GM21381 (cell line): ENCODE data around the gene DDAH2.
"Not testable (repeated sequence)": the region's sequence is repeated elsewhere in the genome, so short reads cannot be mapped to it uniquely, and the experiment has no call there.

ENCODE experiments used
- ATAC-seq: cut with Tn5 transposase; IDR thresholded peaks from one replicate; pipeline ENCODE4 v1.9.1; 2021; ENCODE audit warnings: mild to moderate bottlenecking, moderate library complexity; ENCODE audit not compliant: unreplicated experiment

Gene DDAH2

GRCh38 chr6:31715022-31715958 lies 13.8 kb downstream of the DDAH2 start, which contains the start of gene LY6G6D:
Gene LY6G6D (plus strand): TSS chr6:31715348. CDS start chr6:31715356, 8 bp downstream.
- ATAC-seq: no peak

DNA sequence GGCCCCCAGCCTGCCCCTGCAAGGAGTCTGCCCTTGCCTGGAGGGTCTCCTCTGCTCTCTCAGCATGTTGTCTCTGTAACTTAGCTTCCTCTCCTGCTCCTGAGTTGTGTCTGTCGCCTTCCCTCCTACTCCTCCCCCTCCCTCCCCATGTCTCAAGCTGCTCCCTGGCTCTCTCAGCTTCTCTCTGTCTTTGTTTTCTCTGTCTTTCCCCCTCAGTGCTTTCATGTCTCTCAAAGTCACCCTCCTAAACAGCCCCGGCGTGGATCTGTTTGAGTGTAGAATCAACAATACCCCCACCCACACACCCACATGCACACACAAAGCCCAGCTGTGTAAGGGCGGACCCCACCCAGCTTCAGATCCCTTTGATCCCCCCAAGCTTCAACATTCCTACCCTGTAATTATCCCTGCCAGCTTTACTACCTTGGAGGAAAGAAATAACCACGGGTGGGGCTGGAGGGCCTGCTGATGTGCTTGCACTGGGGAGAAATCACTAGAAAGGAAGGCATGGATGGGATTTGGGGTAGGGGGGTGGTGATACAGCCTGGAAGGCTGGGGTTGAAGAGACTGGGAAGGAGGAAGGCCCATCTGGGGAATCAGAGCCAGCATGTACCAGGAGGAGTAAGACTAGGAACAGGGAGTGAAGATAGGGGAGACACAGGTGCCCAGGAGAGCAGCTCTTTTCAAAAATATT lies 15.0 kb downstream of the DDAH2 start:
- no peak for ATAC-seq

DNA sequence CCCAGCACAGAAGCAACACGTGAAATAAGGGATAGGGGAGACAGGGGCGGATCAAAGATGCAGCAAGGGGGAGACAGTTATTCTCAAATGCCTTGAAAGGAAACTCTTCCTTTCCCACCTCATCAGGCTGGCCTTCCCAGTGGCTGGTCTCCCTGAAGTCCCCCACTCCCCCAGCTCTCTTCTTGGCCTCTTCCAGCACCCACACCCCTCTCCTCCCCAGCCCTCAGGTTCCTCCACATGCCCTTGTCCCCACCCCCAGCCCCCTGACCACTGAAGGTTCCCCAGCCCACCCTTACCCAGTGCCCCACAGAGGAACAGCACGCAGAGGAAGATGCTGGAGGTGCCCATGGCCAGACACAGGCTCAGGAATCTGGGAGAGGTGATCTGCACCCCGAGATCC lies 15.6 kb downstream of the DDAH2 start:
- ATAC-seq: no peak

DNA sequence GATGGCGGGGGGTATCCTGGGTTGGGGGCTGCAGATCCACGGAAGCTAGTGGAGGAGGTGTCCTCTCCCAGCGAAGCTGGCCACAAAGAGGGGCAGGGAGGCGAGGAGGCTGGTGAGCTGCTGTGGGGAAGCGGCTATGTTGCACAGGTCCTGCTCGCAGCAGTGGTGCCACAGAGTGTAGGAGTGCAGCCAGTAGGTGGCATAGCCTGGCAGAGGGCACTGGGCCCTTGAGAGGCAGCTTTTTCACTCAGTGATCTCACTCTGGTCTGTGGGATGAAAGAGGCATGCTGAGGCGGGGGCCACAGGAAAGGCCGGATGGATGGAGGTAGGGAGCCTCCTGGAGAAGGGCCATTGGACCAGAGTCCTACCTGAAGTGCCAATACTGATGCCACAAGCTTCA lies 16.8 kb downstream of the DDAH2 start:
- no peak for ATAC-seq

DNA sequence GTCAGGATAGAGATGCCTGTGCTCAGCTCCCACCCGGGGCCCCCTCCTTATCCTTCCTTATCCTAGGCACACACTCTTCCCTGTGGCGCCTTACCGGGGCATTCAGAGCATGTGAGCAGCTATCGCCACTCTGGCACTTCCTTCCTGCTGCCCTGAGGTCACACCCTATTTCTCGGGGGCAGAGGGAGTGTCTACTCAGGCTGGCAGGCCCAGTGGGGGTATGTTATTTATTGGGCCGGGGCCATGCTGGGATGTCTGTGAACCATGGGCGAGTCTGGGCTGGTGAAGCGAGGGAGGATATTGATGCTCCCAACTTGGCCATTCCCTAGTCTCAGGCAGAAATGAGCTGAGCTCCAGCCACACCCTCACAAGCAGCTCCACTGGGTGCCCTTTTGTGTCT lies 17.9 kb downstream of the DDAH2 start:
- no peak for ATAC-seq

- no peak for ATAC-seq
Observed at GRCh38 chr6:31710523-31711219, 18.4 kb downstream of the DDAH2 start.

DNA sequence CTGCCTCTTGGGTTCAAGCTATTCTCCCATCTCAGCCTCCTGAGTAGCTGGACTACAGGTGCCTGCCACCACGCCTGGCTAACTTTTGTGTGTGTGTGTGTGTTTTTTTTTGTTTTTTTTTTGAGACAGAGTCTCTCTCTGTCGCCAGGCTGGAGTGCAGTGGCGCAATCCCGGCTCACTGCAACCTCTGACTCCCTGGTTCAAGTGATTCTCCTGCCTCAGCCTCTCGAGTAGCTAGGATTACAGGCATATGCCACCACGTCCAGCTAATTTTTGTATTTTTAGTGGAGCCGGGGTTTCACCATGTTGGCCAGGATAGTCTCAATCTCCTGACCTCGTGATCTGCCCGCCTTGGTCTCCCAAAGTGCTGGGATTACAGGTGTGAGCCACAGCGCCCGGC lies 19.9 kb downstream of the DDAH2 start:
- ATAC-seq: not testable (repeated sequence)

- no peak for ATAC-seq
Observed at GRCh38 chr6:31708224-31708623, 20.9 kb downstream of the DDAH2 start.

DNA sequence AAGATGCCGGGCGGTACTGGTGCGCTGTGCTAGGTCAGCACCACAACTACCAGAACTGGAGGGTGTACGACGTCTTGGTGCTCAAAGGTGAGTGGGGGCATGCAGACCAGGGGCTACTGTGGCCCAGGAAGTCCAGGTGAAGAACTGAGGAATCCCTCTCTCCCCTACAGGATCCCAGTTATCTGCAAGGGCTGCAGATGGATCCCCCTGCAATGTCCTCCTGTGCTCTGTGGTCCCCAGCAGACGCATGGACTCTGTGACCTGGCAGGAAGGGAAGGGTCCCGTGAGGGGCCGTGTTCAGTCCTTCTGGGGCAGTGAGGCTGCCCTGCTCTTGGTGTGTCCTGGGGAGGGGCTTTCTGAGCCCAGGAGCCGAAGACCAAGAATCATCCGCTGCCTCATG lies 21.4 kb downstream of the DDAH2 start:
- ATAC-seq: no peak

DNA sequence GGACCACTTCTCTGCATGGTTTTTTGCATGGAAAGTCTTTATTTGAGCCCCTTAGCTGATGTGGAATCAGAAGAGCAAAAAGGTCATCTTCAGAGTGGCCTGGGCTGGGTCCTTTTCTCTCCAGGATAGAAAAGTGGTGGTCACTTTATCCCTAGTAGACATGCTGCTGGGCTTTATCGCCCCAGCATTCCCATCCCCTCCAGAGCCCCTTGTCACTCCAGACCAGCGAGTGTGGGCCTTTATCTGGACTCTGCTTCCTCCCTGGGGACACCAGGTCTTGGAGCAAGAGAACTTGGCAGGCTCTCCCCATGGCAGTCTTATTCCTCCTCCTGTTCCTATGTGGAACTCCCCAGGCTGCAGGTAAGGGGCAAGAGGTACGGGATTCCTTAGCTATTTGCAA lies 22.5 kb downstream of the DDAH2 start, which contains the start of gene LY6G6F:
LY6G6F (plus strand) TSS at position 268 of the 400 bp plus-strand sequence; CDS start at position 309, 41 bp downstream.
- ATAC-seq: no peak

- ATAC-seq: no peak
Observed at GRCh38 chr6:31705931-31706330, 23.2 kb downstream of the DDAH2 start.

DNA sequence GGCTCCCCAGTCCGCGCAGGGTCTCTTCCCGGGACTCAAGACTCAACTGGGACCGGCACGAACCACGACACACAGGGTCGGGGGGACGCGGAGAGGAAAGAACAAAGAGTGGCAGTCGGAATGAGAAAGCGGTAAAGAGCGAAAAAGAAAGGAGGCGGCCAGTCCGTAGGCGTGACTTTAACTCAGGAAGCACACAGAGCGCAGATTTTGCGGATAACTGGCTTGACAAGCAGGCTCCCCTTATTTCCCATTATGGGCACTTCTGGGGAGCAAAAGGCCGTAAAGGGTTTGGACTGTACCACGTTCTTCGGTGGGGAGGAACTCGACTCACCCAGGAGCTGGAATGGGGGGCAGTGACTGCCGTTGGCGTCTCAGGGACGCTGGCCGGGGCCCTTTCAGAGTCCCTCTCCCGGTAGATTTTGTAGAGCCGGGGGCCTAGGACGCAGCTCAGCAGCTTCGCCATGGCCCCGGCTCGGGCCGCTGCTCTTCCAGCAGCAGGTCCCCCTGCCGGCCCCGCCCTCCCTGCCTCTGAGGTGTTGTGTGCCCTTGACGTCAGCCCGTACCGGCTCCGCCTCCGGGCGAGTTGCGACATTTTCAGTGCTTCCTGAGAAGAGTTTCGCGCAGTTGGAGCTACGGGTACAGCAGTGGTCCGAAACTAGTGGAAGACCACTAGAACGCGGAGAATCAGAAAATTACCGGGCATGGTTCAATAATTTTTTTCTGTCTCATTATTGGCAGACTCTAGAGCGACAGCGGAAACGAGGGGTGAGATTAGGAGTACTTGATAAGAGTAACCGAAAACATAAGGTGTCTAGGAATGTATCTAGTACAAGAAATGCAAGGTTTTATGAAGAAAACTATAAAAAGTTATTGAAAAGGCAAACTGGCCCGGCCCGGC lies 26.0 kb downstream of the DDAH2 start, which contains the start of gene ABHD16A:
ABHD16A (minus strand) TSS at position 506 of the 898 bp plus-strand sequence; CDS start at position 463, 43 bp downstream.
- ATAC-seq: peak; percentile 86

- no peak for ATAC-seq
Observed at GRCh38 chr6:31702405-31702818, 26.7 kb downstream of the DDAH2 start.

GRCh38 chr6:31701666-31702404 lies 27.3 kb downstream of the DDAH2 start:
- no peak for ATAC-seq

DNA sequence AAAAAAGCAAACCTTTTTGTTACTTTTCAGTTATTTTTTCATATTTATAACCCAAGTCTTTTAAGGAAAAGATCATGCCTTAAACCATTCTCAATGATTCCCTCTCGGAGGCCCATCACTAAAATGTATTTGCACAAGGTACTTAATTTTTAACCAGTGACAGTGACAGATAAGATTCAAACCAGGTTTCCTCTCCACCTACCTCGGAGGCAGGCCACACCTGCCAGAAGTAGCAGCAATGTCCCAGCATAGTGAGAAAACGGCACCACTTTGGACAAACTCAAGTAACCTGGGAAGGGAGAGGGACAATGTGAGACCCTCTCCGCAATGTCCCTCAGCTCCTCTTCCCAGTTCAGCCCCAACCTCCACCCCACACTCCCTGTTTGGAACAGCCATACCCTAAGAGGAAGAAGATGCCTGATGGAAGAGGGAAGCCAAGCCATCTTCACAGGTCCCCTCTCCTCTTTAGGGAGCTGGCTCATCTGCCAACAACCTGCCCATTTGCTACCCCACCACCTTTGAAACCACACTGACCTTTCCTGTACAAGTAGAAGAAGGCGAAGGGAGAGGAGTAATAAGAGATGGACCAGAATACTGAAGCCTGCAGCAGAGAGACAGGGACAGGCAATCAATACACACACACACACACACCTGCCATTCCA lies 28.2 kb downstream of the DDAH2 start:
- no peak for ATAC-seq

- no peak for ATAC-seq
Observed at GRCh38 chr6:31697555-31697954, 31.5 kb downstream of the DDAH2 start.

DNA sequence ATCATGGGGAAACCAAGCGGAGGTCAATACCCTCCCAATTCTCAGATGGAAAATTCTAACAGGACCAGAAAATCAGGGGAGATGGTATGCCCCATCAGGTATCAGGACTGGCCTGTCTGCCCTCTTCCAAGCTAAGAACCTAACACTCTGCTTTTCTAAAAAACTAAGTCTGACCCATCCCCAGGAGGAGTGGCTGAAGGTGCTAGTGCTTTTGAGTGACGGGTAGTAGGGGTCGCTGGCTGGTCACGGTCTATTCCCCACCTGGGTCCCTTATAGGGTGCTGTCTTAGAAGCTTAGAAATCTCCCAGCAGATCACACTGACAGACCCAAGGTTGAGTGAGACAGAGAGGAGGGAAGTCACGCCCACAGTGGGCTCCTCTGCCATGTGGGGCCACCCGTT lies 35.6 kb downstream of the DDAH2 start:
- no peak for ATAC-seq

DNA sequence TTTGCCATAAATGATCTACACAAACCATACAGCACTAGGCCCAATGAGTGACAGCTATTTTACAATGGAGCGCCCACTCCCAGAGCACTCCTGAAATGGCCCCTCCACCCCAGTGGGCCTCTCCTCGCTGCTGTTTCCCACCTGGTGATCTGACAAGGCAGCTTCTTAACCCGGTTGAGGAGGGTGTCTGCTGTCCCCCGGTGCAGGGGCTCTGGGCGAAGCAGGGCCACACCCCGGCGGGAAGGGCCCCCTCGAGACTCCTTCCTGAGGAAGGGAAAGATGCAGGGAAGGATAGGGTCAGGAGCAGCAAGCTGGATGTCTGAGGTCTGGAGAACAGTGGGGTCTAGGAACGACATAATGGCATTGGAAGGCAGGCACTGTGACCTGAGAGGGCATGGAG lies 36.2 kb downstream of the DDAH2 start:
- no peak for ATAC-seq

DNA sequence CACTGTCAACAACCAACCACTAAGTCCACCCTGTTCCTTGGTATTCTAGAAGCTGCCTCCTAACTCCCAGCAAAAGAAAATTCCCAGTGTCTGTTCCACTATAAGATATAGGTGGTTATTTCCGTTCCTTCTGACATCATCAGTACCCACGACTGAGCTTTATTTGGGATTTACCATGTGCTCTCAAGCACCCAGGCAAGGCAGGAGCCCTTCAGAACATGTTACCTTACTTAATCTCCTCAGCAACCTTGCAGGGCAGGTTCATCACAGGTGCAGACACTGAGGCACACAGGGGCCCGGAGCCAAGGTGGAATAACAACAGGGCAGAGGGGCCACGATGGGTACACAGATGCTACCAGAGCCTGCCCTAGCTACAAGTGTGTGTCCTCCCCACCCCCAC lies 36.7 kb downstream of the DDAH2 start:
- ATAC-seq: no peak
